GM23338 (cell line): ENCODE measurements around the gene CFAP58.

ENCODE experiments used
- CREB1 ChIP-seq: fragments of 250-450 bp; sonication (Bioruptor Pico); IDR thresholded peaks from 2 replicates; pipeline ENCODE4 v1.5.0; 2020; ENCODE audit warnings: low read depth, mild to moderate bottlenecking, moderate library complexity
- EZH2 ChIP-seq: fragments of 200-600 bp; sonication (generic); IDR thresholded peaks from one replicate; pipeline ENCODE4 v1.8.0; 2017; ENCODE audit warnings: antibody characterized with exemption, mild to moderate bottlenecking, low read depth; ENCODE audit not compliant: unreplicated experiment
- EZH2phosphoT487 ChIP-seq: fragments of 200-600 bp; sonication (generic); IDR thresholded peaks from one replicate; pipeline ENCODE4 v1.8.1; 2018; ENCODE audit warnings: antibody characterized with exemption; ENCODE audit not compliant: unreplicated experiment
- JUNB ChIP-seq: IDR thresholded peaks from one replicate; pipeline ENCODE4 v1.6.1; 2016; ENCODE audit warnings: antibody characterized with exemption; ENCODE audit not compliant: unreplicated experiment
- POLR2AphosphoS5 ChIP-seq: IDR thresholded peaks from 2 replicates; pipeline ENCODE4 v1.6.1; 2016; ENCODE audit warnings: antibody characterized with exemption, low read depth
- STAT1 ChIP-seq: IDR thresholded peaks from one replicate; pipeline ENCODE4 v1.6.1; 2016; ENCODE audit warnings: antibody characterized with exemption; ENCODE audit not compliant: unreplicated experiment
- ZNF114 ChIP-seq: fragments of 250-450 bp; sonication (Bioruptor Pico); IDR thresholded peaks from 2 replicates; pipeline ENCODE4 v1.5.0; 2020; ENCODE audit warnings: mild to moderate bottlenecking, moderate library complexity
- ZNF331 ChIP-seq: fragments of 250-450 bp; sonication (Bioruptor Pico); IDR thresholded peaks from 2 replicates; pipeline ENCODE4 v1.5.0; 2020; ENCODE audit warnings: low read depth, mild to moderate bottlenecking, moderate library complexity
- TF ChIP-seq, protein P1 (sequence below): IDR thresholded peaks from one replicate; pipeline ENCODE4 v1.6.1; 2018; ENCODE audit warnings: antibody characterized with exemption; ENCODE audit not compliant: unreplicated experiment
- TF ChIP-seq, protein P2 (sequence below), 2 experiments: fragments of 200-600 bp in 1 of 2; sonication (generic) in 1 of 2; conservative IDR thresholded peaks; 2 replicates each; pipeline versions ENCODE4 v1.5.1 to v1.6.1; 2016 to 2017; ENCODE audit warnings: antibody characterized with exemption in 2 of 2, low read depth in 2 of 2, mild to moderate bottlenecking in 2 of 2, moderate library complexity in 1 of 2
- TF ChIP-seq, protein P3 (sequence below): IDR thresholded peaks from 2 replicates; pipeline ENCODE4 v1.6.1; 2016; ENCODE audit warnings: antibody characterized with exemption
- TF ChIP-seq, protein P4 (sequence below): fragments of 250-450 bp; sonication (Bioruptor Pico); IDR thresholded peaks from 2 replicates; pipeline ENCODE4 v1.5.0; 2020; ENCODE audit warnings: mild to moderate bottlenecking, moderate library complexity

DNA sequence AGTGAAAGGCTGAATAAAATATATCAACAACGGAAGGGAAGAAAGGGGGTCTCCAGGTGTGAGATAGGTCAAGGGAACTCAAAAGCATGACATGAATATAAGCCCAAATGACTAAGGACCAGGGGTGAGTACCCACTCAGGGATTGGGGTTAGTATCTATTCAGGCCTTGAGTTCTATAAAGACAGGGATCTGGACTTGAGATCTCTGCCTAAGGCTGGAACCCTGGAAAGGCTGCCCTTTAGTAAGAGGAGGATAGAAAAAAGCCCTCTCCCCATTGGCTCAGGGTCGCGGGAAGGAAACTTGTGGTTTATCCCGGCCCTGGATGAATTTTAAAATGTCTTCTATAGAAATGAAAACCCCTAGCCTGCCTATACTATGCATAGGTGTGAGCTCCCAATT, 13.0 kb upstream of the CFAP58 start:
- TF ChIP-seq, protein P1, sequence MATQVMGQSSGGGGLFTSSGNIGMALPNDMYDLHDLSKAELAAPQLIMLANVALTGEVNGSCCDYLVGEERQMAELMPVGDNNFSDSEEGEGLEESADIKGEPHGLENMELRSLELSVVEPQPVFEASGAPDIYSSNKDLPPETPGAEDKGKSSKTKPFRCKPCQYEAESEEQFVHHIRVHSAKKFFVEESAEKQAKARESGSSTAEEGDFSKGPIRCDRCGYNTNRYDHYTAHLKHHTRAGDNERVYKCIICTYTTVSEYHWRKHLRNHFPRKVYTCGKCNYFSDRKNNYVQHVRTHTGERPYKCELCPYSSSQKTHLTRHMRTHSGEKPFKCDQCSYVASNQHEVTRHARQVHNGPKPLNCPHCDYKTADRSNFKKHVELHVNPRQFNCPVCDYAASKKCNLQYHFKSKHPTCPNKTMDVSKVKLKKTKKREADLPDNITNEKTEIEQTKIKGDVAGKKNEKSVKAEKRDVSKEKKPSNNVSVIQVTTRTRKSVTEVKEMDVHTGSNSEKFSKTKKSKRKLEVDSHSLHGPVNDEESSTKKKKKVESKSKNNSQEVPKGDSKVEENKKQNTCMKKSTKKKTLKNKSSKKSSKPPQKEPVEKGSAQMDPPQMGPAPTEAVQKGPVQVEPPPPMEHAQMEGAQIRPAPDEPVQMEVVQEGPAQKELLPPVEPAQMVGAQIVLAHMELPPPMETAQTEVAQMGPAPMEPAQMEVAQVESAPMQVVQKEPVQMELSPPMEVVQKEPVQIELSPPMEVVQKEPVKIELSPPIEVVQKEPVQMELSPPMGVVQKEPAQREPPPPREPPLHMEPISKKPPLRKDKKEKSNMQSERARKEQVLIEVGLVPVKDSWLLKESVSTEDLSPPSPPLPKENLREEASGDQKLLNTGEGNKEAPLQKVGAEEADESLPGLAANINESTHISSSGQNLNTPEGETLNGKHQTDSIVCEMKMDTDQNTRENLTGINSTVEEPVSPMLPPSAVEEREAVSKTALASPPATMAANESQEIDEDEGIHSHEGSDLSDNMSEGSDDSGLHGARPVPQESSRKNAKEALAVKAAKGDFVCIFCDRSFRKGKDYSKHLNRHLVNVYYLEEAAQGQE = no peak
- TF ChIP-seq, protein P2, sequence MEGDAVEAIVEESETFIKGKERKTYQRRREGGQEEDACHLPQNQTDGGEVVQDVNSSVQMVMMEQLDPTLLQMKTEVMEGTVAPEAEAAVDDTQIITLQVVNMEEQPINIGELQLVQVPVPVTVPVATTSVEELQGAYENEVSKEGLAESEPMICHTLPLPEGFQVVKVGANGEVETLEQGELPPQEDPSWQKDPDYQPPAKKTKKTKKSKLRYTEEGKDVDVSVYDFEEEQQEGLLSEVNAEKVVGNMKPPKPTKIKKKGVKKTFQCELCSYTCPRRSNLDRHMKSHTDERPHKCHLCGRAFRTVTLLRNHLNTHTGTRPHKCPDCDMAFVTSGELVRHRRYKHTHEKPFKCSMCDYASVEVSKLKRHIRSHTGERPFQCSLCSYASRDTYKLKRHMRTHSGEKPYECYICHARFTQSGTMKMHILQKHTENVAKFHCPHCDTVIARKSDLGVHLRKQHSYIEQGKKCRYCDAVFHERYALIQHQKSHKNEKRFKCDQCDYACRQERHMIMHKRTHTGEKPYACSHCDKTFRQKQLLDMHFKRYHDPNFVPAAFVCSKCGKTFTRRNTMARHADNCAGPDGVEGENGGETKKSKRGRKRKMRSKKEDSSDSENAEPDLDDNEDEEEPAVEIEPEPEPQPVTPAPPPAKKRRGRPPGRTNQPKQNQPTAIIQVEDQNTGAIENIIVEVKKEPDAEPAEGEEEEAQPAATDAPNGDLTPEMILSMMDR (conservative IDR thresholded peaks at IDR 0.05; ENCODE audit: low read depth in 2 of 2) = no peak
- TF ChIP-seq, protein P3, sequence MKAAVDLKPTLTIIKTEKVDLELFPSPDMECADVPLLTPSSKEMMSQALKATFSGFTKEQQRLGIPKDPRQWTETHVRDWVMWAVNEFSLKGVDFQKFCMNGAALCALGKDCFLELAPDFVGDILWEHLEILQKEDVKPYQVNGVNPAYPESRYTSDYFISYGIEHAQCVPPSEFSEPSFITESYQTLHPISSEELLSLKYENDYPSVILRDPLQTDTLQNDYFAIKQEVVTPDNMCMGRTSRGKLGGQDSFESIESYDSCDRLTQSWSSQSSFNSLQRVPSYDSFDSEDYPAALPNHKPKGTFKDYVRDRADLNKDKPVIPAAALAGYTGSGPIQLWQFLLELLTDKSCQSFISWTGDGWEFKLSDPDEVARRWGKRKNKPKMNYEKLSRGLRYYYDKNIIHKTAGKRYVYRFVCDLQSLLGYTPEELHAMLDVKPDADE = no peak
- TF ChIP-seq EZH2 (no peak), POLR2AphosphoS5 (no peak), JUNB (no peak), ZNF114 (CRISPR knock-in tag) (no peak), EZH2phosphoT487 (no peak), CREB1 (CRISPR knock-in tag) (no peak), STAT1 (no peak), ZNF331 (CRISPR knock-in tag) (no peak)
- TF ChIP-seq, protein P4, sequence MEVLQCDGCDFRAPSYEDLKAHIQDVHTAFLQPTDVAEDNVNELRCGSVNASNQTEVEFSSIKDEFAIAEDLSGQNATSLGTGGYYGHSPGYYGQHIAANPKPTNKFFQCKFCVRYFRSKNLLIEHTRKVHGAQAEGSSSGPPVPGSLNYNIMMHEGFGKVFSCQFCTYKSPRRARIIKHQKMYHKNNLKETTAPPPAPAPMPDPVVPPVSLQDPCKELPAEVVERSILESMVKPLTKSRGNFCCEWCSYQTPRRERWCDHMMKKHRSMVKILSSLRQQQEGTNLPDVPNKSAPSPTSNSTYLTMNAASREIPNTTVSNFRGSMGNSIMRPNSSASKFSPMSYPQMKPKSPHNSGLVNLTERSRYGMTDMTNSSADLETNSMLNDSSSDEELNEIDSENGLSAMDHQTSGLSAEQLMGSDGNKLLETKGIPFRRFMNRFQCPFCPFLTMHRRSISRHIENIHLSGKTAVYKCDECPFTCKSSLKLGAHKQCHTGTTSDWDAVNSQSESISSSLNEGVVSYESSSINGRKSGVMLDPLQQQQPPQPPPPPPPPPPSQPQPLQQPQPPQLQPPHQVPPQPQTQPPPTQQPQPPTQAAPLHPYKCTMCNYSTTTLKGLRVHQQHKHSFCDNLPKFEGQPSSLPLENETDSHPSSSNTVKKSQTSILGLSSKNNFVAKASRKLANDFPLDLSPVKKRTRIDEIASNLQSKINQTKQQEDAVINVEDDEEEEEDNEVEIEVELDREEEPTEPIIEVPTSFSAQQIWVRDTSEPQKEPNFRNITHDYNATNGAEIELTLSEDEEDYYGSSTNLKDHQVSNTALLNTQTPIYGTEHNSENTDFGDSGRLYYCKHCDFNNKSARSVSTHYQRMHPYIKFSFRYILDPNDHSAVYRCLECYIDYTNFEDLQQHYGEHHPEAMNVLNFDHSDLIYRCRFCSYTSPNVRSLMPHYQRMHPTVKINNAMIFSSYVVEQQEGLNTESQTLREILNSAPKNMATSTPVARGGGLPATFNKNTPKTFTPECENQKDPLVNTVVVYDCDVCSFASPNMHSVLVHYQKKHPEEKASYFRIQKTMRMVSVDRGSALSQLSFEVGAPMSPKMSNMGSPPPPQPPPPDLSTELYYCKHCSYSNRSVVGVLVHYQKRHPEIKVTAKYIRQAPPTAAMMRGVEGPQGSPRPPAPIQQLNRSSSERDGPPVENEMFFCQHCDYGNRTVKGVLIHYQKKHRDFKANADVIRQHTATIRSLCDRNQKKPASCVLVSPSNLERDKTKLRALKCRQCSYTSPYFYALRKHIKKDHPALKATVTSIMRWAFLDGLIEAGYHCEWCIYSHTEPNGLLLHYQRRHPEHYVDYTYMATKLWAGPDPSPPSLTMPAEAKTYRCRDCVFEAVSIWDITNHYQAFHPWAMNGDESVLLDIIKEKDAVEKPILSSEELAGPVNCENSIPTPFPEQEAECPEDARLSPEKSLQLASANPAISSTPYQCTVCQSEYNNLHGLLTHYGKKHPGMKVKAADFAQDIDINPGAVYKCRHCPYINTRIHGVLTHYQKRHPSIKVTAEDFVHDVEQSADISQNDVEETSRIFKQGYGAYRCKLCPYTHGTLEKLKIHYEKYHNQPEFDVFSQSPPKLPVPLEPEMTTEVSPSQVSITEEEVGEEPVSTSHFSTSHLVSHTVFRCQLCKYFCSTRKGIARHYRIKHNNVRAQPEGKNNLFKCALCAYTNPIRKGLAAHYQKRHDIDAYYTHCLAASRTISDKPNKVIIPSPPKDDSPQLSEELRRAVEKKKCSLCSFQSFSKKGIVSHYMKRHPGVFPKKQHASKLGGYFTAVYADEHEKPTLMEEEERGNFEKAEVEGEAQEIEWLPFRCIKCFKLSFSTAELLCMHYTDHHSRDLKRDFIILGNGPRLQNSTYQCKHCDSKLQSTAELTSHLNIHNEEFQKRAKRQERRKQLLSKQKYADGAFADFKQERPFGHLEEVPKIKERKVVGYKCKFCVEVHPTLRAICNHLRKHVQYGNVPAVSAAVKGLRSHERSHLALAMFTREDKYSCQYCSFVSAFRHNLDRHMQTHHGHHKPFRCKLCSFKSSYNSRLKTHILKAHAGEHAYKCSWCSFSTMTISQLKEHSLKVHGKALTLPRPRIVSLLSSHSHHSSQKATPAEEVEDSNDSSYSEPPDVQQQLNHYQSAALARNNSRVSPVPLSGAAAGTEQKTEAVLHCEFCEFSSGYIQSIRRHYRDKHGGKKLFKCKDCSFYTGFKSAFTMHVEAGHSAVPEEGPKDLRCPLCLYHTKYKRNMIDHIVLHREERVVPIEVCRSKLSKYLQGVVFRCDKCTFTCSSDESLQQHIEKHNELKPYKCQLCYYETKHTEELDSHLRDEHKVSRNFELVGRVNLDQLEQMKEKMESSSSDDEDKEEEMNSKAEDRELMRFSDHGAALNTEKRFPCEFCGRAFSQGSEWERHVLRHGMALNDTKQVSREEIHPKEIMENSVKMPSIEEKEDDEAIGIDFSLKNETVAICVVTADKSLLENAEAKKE (CRISPR knock-in tag) = no peak
